HG03457 (cell line): ENCODE results near the gene EN2.
"Not testable (repeated sequence)": the region's sequence is repeated elsewhere in the genome, so short reads cannot be mapped to it uniquely, and the experiment has no call there.

Experiments used
- ATAC-seq: cut with Tn5 transposase; IDR thresholded peaks from one replicate; pipeline ENCODE4 v1.9.1; 2021; ENCODE audit warnings: moderate number of reproducible peaks; ENCODE audit not compliant: unreplicated experiment

Gene EN2

DNA sequence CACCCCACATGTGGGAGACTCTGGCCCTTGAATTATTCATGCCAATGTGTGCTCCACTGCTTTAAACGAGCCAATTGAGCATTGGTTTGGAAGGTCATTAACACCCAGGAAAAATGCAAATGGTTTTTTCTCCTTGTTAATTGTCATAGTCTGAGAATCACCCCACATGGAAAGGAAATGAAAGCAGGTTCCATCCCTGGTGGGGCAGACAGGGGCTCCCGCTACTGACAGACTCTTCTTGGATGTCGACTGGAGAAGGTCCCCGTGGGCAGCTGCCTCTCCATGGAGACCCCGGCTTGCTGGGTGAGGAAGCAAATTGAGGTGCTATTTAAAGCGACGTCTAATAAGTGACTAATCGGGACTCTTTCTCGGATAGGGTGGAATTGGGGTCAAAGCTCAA, 32.0 kb upstream of the EN2 start:
- no peak for ATAC-seq

DNA sequence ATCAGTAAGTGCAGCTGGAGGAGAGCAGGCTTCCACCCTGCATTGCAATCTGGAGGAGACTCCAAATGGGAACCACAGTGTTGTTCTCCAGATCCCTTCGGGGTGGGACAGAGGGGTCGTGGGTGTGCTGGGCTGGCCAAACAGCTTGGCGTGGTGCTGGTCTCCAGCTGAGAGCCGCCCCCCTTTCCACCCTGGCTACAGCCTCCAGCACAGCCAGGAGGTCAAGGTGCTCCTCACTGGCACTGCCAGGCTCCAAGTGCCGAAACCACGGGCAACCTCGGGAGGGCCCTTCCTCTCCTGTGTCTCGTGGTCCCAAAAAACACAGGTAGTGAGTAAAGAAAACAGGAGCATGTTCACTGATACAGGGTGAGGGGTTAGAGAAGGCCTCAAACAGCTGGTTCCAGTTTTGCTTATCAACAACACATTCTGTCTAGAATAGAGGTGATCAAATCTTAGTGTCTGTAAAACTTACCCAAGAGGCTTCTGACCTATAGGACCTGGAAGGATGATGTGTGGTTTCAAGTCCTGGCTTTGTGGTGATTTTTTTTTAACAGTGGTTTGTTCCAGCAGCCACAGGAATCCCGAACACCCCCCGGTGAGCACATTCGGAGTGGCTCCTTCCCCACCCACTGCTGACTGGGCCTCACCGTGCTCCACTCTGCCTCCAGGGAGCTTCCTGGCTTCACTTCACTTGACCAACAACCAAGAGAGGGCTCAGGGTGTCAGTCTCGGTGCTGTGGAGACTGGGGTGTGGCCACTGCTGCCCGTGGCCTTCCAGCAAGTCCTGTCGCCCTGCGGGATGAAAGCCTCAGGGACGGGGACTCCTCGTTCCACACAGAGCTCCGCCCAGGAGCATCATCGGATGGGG, 31.2 kb upstream of the EN2 start:
- no peak for ATAC-seq

- ATAC-seq, result no peak
Measured at GRCh38 chr7:155427411-155428038, 30.4 kb upstream of the EN2 start.

DNA sequence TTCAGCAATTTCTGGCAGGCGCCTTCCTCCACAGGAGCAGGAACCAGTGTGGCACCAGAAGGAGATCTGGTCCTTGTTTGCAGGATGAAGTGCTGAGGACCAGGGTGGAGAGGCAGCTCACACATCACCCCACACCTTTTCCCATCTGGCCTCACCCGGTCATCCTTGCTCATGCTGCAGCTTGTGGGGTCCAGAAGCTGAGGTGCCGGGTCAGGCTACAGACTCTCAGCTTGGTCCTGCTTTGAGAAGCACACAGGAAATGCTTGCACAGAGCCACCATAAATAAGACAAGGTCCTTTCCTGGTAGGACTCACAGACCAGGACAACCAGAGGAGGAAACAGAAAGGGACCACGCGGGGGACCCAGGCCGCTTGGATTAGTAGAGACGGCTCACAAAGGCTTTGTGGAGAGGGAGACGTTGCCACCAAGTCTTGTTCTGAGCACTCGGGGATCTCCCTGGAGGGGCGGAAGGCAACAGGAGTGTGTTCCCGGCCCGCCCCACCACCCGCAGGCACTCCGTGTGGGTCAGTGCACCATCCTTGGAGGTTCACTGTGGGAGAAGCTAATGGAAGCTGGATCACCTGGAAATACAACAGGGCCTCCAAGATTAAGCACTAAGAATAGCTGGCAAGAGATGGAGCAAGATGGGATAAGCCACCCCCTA, 29.6 kb upstream of the EN2 start:
- ATAC-seq, result no peak

DNA sequence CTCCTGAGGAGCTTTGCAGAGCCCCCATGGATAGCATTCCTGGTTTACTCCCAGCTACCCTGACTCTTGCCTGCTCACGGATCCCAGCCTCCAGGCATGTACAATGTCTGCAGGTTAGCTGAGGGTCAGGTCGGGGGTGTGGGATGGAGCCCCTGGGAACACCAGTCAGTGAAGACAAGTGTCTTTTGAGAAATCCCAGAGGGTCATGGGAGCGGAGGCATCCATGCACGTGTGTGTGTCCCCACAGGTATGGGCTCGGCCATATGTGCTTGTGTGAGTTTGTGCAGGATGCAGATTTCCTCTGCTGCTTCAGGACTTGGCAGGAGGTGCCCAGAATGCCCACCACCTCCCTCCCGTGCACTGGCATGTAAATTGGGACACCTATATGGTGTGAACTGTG, 28.3 kb upstream of the EN2 start:
- no peak for ATAC-seq

GRCh38 chr7:155430606-155431005, 27.3 kb upstream of the EN2 start:
- ATAC-seq, result no peak

DNA sequence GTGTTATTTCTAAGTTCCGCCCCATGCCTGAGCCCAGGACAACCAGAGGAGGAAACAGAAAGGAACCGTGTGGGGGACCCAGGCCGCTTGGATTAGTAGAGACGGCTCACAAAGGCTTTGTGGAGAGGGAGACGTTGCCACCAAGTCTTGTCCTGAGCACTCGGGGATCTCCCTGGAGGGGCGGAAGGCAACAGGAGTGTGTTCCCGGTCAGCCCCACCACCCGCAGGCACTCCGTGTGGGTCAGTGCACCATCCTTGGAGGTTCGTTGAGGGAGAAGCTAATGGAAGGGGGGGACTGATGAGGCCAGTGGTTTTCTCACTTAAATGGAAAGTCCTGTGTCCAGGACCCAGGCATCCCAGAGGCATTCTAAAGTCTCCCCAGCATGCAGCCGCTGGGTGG, 26.7 kb upstream of the EN2 start:
- ATAC-seq, result no peak

- no peak for ATAC-seq
Measured at GRCh38 chr7:155431711-155432110, 26.2 kb upstream of the EN2 start.

- ATAC-seq, result no peak
Measured at GRCh38 chr7:155435110-155435509, 22.8 kb upstream of the EN2 start.

DNA sequence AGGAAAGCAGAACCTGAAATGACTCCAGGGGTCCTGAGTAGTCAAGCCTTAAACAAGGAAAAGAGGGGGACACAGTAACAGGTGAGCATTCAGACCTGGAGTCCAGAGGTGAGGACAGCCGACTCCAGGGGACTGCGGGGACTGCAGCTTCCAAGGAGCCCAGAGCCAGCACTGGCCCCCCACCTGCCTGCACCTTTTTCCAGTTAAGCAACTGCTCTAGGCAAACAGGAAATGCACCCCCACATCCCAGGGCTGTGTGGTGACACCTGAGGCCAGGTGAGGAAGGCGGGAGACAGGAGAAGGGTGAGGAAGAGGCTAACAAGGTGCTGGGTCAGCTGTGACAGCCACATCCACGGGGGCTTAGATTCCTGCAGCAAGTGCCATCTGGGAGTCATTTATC, 20.1 kb upstream of the EN2 start:
- no peak for ATAC-seq

GRCh38 chr7:155438777-155439176, 19.2 kb upstream of the EN2 start:
- ATAC-seq, result no peak

DNA sequence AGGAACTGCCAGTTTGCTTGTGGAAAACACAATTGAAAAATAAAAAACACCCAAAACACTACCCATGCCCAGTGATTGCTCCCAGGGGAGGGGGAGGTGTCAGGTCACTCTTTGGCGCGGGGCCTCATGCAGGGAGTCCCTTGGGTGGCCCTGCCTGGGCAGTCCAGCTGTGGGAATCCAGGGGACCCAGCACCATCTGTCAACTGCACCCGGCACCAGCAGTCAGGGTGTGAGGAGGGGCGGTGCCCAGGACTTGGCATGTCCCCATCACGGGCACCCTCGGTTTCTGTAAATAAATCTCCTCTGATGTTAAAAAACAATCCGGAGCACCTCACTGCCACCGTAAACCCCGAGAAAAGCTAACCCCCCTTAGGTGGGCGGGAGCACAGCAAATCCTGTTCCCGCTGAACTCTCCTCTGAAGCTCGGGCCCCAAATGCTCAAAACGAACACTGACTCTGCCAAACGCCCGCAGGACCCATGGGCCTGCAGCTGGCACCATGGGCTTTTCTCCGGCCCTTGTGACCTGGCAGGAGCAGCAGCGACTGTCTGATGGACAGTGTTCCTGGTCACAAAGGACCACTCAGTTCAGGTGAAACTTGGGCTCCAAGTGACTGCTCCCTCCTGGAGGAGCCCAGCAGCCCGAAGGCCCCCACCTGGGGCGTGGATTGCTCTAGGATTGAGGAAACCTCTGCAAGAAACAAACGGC, 18.5 kb upstream of the EN2 start:
- no peak for ATAC-seq

GRCh38 chr7:155440018-155440410, 17.9 kb upstream of the EN2 start:
- ATAC-seq, result no peak

DNA sequence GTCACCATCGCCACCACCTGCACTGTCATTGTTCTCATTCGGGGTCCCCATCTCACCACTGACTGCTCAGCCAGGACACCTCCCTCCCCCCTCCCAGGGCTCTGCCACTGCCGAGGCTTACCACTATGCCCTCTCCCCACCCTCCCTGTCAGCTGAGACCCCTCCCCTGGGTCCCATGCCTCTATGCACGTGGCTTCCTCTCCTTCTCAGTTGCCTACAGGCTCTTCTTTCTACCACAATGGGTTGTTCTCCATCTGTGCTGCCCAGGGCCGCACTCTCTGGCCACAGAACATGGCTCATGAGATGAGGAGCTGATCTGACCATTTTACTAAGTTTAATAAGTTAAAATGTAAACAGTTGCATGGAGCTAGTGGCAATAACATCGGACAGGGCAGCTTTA, 16.1 kb upstream of the EN2 start:
- no peak for ATAC-seq

DNA sequence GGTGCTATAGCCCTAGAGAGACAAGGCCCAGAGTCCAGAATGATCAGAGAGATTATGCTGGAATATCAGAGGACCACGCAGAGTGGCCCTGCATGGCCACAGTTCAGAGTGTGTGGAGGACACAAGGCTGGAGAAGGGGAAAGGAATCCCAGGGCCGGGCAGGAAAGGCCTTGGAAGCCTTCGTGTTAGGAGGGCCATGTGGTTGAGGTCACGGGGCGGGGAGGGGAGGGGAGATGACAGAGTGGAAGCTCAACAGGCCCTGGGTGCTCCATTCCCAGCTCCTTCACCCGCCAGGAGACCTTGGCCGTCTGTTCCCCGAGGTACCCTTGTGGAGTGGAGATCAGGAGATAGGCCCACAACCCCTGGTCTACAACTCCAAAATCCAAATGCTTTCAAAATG, 13.2 kb upstream of the EN2 start:
- no peak for ATAC-seq

- ATAC-seq, result not testable (repeated sequence)
Measured at GRCh38 chr7:155445606-155446005, 12.3 kb upstream of the EN2 start.

GRCh38 chr7:155447603-155448002, 10.3 kb upstream of the EN2 start:
- no peak for ATAC-seq

DNA sequence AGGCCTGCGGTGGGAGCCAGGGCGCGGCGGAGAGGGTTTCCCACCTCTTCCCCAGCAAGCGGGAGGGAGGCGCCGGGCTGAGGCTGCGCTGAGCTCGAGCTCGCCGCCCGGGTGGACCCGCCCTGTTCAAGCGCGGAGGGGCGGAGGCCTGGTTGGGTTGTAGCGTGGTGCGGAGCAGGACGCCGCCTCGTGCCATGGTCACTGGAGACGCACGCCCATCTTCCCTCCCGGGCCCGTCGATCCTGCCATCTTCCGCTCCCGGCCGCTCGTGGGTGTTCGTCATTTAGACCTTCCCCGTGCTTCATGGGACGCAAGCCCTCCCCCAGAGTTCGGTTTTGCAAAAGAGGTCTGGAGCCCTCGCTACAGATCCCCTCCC, 9.3 kb upstream of the EN2 start:
- ATAC-seq, result no peak

GRCh38 chr7:155449008-155449868, 8.7 kb upstream of the EN2 start:
- no peak for ATAC-seq

- ATAC-seq, result no peak
Measured at GRCh38 chr7:155449869-155450557, 7.9 kb upstream of the EN2 start.
